GM12878 (cell line): ENCODE results near the gene SYN1.

Source experiments
- EP300 ChIP-seq, 2 experiments: fragments of 150-350 bp in 1 of 2; IDR thresholded peaks; 2 replicates each; pipeline ENCODE4 v1.6.1; 2011 to 2012; ENCODE audit warnings: low read depth in 2 of 2, low read length in 2 of 2, borderline replicate concordance in 1 of 2, improper control_type of control experiment in 1 of 2, inconsistent platforms in 1 of 2; ENCODE audit not compliant: control insufficient read depth in 1 of 2
- ESRRA ChIP-seq: IDR thresholded peaks from 2 replicates; pipeline ENCODE4 v1.6.1; 2012; ENCODE audit warnings: mild to moderate bottlenecking, low read length, improper control_type of control experiment
- POLR2A ChIP-seq: IDR thresholded peaks from 2 replicates; pipeline ENCODE4 v1.6.1; 2011; ENCODE audit warnings: low read depth, mild to moderate bottlenecking, low read length
- TF ChIP-seq, protein P1 (sequence below): IDR thresholded peaks from 2 replicates; pipeline ENCODE4 v1.6.1; 2012; ENCODE audit warnings: mild to moderate bottlenecking, low read depth, low read length

DNA sequence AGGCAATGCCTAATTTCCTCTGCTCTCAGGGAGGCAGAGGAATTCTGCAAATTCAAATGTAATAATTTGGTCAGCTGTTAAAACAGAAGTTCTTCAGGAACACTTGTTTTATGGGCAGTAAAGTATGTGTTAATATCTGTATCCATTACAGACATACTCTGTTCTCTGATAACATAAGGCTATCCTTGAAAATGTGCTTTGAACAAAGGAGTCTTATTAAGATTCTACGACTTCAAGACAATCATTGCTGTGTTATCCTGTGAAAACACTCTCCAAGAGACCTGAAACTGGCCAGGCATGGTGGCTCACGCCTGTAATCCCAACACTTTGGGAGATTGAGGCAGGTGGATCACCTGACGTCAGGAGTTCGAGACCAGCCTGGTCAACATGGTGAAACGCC is 12.0 kb upstream of the SYN1 start:
- no peak for TF ChIP-seq POLR2A
- TF ChIP-seq, protein P1, sequence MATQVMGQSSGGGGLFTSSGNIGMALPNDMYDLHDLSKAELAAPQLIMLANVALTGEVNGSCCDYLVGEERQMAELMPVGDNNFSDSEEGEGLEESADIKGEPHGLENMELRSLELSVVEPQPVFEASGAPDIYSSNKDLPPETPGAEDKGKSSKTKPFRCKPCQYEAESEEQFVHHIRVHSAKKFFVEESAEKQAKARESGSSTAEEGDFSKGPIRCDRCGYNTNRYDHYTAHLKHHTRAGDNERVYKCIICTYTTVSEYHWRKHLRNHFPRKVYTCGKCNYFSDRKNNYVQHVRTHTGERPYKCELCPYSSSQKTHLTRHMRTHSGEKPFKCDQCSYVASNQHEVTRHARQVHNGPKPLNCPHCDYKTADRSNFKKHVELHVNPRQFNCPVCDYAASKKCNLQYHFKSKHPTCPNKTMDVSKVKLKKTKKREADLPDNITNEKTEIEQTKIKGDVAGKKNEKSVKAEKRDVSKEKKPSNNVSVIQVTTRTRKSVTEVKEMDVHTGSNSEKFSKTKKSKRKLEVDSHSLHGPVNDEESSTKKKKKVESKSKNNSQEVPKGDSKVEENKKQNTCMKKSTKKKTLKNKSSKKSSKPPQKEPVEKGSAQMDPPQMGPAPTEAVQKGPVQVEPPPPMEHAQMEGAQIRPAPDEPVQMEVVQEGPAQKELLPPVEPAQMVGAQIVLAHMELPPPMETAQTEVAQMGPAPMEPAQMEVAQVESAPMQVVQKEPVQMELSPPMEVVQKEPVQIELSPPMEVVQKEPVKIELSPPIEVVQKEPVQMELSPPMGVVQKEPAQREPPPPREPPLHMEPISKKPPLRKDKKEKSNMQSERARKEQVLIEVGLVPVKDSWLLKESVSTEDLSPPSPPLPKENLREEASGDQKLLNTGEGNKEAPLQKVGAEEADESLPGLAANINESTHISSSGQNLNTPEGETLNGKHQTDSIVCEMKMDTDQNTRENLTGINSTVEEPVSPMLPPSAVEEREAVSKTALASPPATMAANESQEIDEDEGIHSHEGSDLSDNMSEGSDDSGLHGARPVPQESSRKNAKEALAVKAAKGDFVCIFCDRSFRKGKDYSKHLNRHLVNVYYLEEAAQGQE: no peak
- TF ChIP-seq EP300 (IDR thresholded peaks at IDR 0.05; ENCODE audit: borderline replicate concordance in 1 of 2, control insufficient read depth in 1 of 2, low read depth in 2 of 2, low read length in 2 of 2): no peak
- TF ChIP-seq ESRRA: no peak
